GM23248 (cell line): ENCODE results near the gene DUSP5.

Experiments used
- EZH2 ChIP-seq: fragments of 200-600 bp; sonication (generic); IDR thresholded peaks from 2 replicates; pipeline ENCODE4 v1.6.1; 2018; ENCODE audit warnings: antibody characterized with exemption, mild to moderate bottlenecking; ENCODE audit not compliant: insufficient read depth, poor library complexity, severe bottlenecking
- EZH2phosphoT487 ChIP-seq: fragments of 200-600 bp; sonication (generic); IDR thresholded peaks from 2 replicates; pipeline ENCODE4 v1.6.1; 2018; ENCODE audit warnings: antibody characterized with exemption, moderate library complexity, mild to moderate bottlenecking, low read depth; ENCODE audit not compliant: insufficient read depth

- no peak for TF ChIP-seq EZH2
- no peak for TF ChIP-seq EZH2phosphoT487
Measured at GRCh38 chr10:110481919-110482318, 15.8 kb upstream of the DUSP5 start.
